Measurements from ENCODE around the gene MET. TPM values are rescaled to one million over a fixed set of nuclear protein-coding genes. Genes with fewer than 3 reads are reported as not detected.

Gene MET
- total and polyA plus RNA-seq, 2 of the 8 experiments (the other 6 are each of a cell fraction or from before 2014, with no cell fraction given) = 3.5 to 12.9 TPM

DNA sequence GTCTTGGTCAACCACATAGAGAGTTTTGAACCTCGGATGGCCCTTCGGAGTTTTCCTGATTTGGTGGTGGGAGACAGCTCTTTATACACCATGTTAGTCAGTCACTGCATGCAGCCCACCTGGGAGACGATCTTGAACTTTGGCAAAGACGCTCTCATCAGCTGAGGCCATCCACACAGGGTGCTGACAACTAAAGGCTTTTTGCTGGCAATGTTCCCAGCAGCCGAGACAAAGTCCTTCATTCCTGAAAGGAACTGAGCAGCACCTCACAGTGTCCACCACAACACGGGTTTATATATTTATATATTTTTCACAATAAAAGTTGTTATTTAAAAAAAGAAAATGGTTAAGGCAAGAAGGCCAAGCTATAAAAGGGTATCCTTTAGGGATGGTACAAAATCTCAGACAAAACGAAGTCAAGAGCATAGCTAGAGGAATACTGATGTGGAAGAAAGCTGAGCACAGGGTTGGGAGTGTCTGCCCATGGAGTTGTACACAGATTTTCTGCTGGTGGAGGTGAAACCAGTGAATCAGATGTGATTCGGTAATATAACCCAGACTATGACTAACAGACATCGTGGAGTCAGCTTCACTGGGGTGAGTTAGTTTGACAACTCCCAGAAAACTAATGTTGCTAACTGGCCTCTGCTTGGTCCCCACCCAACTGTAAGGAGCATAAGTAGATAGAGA lies 163.0 kb downstream of the MET start:
- no peak overlapping the region for H3K4me3 ChIP-seq (ENCODE audit: extremely low read depth in 1 of 4, insufficient read depth in 2 of 4, low read depth in 3 of 4, low read length in 4 of 4)
- no peaks in the 10 kb centered on the region for H3K9me3 ChIP-seq (ENCODE audit: insufficient read depth in 2 of 2, low read depth in 1 of 2, low read length in 1 of 2)
- H3K9ac ChIP-seq (replicated peaks in 1 of 4; ENCODE audit: extremely low read depth in 1 of 4, low read depth in 3 of 4, low read length in 3 of 4) = no peak overlapping the region
- DNase-seq (ENCODE audit: low read depth in 1 of 2, low spot score in 2 of 2) (no peak), FAIRE-seq (no peak)
- no peak overlapping the region for H3K18ac ChIP-seq (ENCODE audit: extremely low read depth, low read length)
- no peak overlapping the region for H3K14ac ChIP-seq (ENCODE audit: insufficient read length)
- 86% methylated on average over 9 of the region's 9 CpGs; no CpG with 5 or more reads in 1 of the 2 experiments for WGBS, 2 experiments (ENCODE audit: extremely low coverage in 1 of 2, insufficient coverage in 1 of 2, insufficient read length in 1 of 2, insufficient replicate concordance in 2 of 2, low coverage in 1 of 2, low lambda C conversion rate in 2 of 2, missing lambda C conversion rate in 1 of 2)
- no peaks in the 10 kb centered on the region for H3K4me1 ChIP-seq (replicated peaks in 1 of 4; ENCODE audit: control insufficient read depth in 3 of 4, insufficient read depth in 4 of 4, low read length in 3 of 4)
- no peak overlapping the region for H3K4me2 ChIP-seq (ENCODE audit: insufficient read depth in 1 of 2, low read depth in 2 of 2, low read length in 2 of 2)
- H2BK12ac ChIP-seq (ENCODE audit: low read depth, low read length) = no peak overlapping the region
- H3K4ac ChIP-seq (replicated peaks; ENCODE audit: insufficient read length, low read depth, low read length) = no peak overlapping the region
- H3K56ac ChIP-seq (replicated peaks; ENCODE audit: insufficient read length, low read depth, low read length) = no peak overlapping the region
- H4K20me1 ChIP-seq (replicated peaks in 1 of 2; ENCODE audit: control insufficient read depth in 1 of 2, insufficient read depth in 2 of 2, low read length in 2 of 2) = no peaks in the 10 kb centered on the region
- ChIA-PET CTCF (ENCODE audit: partially characterized antibody) (interaction anchor here (0.5 to 2.2 kb wide), 5 partner anchors 14 to 703 kb away, joined by 3 to 5 read pairs (median 3); no protein-coding TSS in a partner anchor), POLR2A (ENCODE audit: partially characterized antibody) (no interaction called here)
- H2AFZ ChIP-seq (ENCODE audit: low read length) = no peak overlapping the region
- H3K23me2 ChIP-seq (ENCODE audit: low read depth, low read length) = no peaks in the 10 kb centered on the region
- no peak overlapping the region for H4K8ac ChIP-seq (ENCODE audit: extremely low read depth, insufficient read depth, low read length)
- H2BK15ac ChIP-seq (ENCODE audit: low read length) = no peak overlapping the region
- H2BK20ac ChIP-seq (ENCODE audit: low read length) = no peak overlapping the region
- H3K79me2 ChIP-seq (ENCODE audit: control insufficient read depth in 1 of 2, insufficient read depth in 2 of 2, low read length in 2 of 2) = no peaks in the 10 kb centered on the region
- no peaks in the 10 kb centered on the region for H3K79me1 ChIP-seq (ENCODE audit: low read depth, low read length)
- no peaks in the 10 kb centered on the region for H3K27me3 ChIP-seq (replicated peaks in 1 of 4; ENCODE audit: control insufficient read depth in 3 of 4, extremely low read depth in 1 of 4, insufficient read depth in 3 of 4, low read length in 3 of 4)
- H2BK120ac ChIP-seq (replicated peaks; ENCODE audit: low read depth, low read length) = no peak overlapping the region
- no peak overlapping the region for H4K91ac ChIP-seq (replicated peaks; ENCODE audit: insufficient read length, low read length)
- no peak overlapping the region for H2BK5ac ChIP-seq (ENCODE audit: low read depth, low read length)
- H3K36me3 ChIP-seq (ENCODE audit: control insufficient read depth in 2 of 4, insufficient read depth in 4 of 4, low read length in 3 of 4) = no peaks in the 10 kb centered on the region
- TF ChIP-seq FOSL1 (IDR thresholded peaks at IDR 0.05; ENCODE audit: insufficient read depth, low read depth, low read length) (no peak), PHF8 (conservative IDR thresholded peaks at IDR 0.05; ENCODE audit: low read depth, low read length) (no peak), CHD1 (IDR thresholded peaks at IDR 0.05; ENCODE audit: low read depth, low read length) (no peak), CBX5 (IDR thresholded peaks at IDR 0.05; ENCODE audit: low read depth, low read length) (no peak), TCF12 (IDR thresholded peaks at IDR 0.05; ENCODE audit: low read depth, low read length) (no peak), HDAC2 (IDR thresholded peaks at IDR 0.05; ENCODE audit: borderline replicate concordance in 1 of 2, low read depth in 2 of 2, low read length in 2 of 2) (no peak), KDM5A (IDR thresholded peaks at IDR 0.05; ENCODE audit: low read length) (no peak)
- TF ChIP-seq, protein P1, sequence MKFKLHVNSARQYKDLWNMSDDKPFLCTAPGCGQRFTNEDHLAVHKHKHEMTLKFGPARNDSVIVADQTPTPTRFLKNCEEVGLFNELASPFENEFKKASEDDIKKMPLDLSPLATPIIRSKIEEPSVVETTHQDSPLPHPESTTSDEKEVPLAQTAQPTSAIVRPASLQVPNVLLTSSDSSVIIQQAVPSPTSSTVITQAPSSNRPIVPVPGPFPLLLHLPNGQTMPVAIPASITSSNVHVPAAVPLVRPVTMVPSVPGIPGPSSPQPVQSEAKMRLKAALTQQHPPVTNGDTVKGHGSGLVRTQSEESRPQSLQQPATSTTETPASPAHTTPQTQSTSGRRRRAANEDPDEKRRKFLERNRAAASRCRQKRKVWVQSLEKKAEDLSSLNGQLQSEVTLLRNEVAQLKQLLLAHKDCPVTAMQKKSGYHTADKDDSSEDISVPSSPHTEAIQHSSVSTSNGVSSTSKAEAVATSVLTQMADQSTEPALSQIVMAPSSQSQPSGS (IDR thresholded peaks at IDR 0.05; ENCODE audit: low read length) = no peak
- TF ChIP-seq, protein P2, sequence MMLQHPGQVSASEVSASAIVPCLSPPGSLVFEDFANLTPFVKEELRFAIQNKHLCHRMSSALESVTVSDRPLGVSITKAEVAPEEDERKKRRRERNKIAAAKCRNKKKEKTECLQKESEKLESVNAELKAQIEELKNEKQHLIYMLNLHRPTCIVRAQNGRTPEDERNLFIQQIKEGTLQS (IDR thresholded peaks at IDR 0.05; ENCODE audit: insufficient read depth, low read depth, low read length) = no peak
- no peak overlapping the region for H3K23ac ChIP-seq (ENCODE audit: insufficient read length)
- H2AK5ac ChIP-seq (ENCODE audit: low read depth, low read length) = no peak overlapping the region
- no peak overlapping the region for H3K27ac ChIP-seq (ENCODE audit: low read depth, low read length)
- no peak overlapping the region for H4K5ac ChIP-seq (ENCODE audit: insufficient read length, low read depth, low read length)
